Kidney glomerular epithelial cell (primary cell): ENCODE results near the gene RUFY4.

ENCODE experiments used
- DNase-seq: peaks from one replicate; lab custom pipeline; 2025; lab: John Stamatoyannopoulos, UW

Gene RUFY4

DNA sequence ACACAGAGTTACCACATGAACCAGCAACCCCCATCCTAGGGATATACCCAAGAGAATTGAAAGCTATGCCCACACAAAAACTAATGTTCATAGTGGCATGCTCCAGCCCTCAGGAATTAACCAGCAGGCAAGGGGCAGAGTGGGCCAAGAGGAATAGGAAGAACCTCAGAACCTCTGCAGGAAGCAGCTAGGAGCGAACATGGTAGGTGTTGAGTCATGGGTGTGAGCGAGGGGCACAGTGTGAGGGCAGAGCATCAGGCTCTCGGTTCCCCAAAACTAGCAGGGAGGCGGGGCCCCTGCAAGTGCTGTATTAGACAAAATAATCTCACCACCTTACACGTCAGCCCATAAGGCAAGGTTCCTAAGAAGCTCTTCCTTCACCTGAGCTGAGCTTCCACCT, 5.6 kb upstream of the RUFY4 start:
- no peak for DNase-seq

DNA sequence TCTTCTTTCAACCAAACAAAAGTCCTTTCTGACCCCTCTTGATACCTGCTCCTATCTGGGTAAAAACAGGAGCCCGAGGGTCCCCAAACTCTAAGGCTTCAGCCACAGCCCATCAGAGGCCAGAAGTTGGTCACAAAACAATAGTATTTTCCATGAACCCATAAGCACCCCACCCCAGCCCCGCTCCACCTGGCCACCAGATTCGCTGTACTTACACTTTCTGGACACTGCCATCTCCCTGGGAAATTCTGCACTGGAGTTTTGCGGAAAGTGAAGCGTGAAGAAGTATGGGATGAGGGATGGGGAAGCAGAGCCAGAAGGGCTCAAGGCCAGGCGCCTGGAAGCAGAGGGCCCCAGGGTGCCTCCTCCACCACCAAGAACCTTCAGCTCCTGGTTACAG, 5.2 kb upstream of the RUFY4 start:
- no peak for DNase-seq

DNA sequence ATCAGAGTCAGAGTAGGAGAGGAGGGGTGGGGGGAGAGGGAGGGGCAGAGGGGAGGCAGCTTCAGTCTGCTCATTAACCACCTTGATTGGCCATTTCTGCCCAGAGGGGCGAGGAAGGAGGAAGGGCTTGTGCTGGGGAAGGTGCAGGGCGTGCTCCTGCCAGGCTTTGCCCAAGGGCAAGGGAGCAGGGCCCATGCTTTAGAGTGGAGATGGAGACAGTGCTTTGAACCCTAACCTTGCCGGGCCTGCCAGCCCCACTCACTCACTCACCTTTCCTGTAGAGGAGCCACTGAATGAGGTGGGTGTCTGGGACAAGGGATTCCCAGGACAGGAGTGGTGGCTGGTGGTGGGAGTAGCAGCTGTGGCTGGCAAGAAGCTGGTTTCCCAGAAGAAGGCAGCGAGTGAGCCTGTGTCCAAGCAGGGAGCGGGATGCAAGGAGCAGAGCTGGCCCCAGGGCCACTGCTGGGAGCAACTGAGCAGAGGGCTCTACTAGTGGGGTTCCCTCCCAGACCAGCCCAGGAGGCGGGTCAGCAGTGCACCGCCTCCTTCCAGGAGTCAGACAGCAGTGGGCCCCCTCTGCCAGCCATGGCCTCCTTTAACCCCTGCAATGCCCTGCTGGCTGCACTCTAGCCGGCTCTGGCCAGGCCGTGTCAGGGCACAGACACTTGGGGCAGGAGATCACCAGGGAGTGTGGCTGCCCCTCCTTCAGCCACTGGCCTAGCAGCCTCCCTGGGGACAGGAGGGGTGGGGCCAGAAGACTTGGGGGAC, 3.6 kb upstream of the RUFY4 start:
- DNase-seq: no peak

DNA sequence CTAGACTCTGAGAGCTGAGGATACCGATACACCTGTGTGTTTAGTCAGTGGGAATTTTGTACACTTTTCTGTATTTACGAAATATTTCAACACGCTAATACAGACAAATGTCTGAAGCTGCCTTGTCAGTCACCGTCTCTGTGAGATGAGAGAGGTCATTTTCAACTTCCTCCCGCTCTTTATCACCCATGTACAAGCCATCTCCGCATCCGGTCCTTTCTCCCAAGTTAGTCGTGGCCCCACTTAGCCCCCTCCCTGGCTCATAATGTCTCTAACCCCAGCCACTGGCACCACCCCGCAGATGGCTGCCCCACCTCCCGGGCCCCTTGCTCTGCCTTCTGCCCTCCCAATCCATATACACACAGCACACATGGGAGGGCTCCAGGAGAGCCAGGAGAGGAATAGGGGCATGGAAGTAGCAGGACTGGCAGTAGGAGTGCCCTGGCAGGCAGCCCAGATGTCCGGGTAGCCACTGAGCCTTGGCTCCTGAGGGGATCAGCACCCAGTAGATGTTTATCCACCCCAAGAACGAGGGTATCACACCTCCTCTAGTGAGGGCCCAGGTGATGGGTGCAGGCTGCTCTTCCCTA, 2.0 kb upstream of the RUFY4 start:
- DNase-seq: no peak

DNA sequence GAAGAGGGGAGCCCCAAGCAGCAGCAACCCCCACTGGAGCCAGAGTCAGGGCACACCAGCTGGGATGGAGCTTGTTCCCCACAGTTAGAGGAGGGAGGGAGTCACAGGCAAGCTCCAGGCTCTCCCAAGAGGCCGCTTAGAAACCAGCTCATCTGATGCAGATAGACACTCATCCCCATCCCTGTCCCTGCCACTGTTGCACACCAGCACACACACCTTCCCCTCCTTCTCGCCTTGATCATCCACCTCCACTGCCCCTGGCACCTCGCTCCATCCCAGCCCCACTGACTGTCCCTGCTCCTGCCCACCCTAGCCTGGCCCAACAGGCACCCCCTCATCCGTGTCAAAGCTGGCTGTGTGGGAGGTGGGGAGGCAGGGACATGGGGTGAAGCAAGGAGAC, 1.5 kb upstream of the RUFY4 start:
- no peak for DNase-seq

DNA sequence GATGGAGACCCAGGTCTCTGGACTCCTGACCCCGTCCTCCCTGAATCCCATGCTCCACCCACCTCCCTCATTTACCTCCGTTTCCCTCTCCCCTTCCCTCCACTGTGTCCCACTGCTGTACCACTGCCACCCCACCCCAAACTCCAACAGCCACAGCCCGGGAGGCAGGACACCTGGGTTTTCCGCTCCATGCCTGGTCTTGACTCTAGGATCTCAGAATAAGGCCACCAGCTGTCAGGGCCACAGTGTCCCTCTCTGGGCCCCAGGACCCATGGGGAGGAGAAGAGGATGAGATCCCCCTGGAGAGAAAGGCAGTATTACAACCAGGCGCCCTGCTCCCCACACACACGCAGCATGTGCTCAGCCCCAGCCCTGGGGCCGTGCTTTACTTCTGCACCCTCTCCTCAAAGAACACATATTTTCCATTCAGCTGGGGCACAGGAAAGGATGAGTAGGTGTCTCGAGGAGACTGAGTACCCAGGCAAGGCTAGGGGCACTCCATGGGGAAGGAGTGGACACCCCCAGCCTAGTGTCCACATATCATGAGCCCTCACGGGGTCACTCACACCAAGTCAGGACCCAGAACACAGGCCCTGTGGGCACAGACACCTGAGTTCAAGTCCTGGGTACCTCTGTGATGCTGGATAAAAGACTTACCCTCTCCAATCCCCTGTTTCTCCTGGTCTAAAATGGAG, 700 bp downstream of the RUFY4 start:
- no peak for DNase-seq

DNA sequence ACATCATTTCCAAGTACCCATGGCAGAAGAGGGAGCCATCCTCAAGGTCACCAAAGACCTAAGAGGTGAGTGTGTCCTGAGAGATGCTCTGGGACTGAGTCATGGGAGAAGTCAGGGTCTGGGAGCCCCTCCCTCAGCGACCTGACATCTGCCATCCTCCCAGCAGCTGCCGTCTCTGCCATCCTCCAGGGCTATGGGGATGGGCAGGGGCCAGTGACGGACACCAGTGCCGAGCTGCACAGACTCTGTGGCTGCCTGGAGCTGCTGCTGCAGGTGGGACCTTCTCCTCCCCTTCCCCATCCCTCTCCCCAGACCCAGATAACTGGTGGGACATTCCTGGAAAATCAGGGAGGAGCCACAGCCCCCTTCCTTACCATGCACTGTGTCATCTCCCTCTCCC, 1.5 kb downstream of the RUFY4 start:
- DNase-seq: no peak

DNA sequence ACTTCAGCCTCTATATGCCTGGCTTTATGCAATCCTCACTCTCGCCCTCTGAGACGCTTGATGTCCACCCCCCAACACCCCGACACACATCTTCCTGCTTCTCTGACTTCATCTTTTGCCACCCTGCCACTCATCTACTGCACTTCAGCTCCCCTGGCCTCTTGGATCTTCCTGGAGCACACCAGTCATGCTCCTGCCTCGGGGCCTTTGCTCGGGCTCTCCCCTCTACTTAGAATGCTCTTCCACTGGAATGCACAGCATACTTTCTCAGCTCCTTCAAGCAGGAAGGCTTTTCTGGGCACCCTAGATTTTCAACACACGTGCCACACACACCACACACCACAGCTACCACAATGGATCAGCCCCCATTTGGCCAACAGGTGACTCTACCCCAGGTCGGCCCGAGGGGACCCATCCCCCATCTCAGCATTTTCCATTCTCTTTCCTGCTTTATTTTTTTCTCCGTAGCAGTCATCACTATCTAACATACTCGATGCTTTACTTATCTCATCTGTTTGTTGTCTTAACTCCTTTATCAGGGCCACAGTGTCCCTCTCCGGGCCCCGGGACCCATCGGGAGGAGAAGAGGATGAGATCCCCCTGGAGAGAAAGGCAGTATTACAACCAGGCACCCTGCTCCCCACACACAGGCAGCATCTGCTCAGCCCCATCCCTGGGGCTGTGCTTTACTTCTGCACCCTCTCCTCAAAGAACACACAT, 2.3 kb downstream of the RUFY4 start:
- no peak for DNase-seq

DNA sequence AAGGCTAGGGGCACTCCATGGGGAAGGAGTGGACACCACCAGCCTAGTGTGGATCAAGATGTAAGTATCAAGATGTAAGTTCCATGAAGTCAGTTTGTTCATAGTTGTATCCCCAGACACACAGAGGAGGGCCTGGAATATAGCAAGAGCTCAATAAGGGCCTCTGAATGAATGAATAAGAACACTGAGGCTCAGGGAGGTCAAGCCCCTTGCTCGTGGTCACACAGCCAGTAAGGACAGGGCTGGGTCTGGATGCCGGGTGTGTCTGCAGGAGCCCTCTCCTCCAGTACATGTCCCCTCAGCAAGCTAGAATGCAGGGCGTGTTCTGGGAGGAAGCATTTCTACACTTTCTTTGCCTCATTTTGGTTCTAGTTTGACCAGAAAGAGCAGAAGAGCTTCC, 2.9 kb downstream of the RUFY4 start:
- DNase-seq: no peak

DNA sequence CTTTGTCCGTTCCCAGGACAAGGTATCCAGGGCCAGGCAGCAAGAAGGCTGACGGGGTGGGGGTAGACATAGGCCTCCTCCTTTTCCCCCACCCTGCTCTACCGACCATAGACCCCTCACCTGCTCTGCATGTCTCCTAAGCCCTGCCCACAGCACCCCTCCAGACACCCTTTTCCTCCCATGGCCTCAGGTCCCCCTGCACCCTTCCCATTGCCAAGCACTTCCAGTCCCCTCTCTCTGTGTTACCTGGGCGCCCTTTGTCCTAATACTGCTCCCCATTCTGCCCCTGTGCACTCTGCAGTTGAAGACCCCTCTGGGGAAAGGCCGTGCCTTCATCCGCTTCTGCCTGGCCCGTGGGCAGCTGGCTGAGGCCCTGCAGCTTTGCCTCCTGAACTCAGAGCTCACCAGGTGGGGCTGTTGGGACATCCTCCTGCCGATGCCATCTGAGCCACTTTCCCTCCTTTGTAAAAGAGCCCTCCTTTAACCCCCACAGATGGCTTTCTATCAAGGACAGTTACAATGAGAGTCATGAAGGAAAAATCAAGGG, 3.5 kb downstream of the RUFY4 start:
- DNase-seq: no peak

DNA sequence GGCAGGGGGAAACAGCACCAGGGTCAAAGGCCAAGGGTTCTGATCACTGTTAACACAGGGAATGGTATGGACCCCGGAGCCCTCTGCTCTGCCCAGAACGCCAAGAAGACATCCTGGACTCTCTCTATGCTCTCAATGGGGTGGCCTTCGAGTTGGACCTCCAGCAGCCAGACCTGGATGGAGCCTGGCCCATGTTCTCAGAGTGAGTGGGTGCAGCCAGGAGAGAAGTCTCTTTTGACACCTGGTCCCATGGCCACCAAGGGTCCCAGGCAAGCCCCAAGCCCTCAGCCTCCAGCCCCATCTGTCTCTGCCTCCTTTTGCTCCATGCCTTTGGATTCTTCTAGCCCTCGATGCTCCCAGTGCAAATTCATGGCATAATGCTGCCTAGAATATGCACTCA, 4.1 kb downstream of the RUFY4 start:
- no peak for DNase-seq

DNA sequence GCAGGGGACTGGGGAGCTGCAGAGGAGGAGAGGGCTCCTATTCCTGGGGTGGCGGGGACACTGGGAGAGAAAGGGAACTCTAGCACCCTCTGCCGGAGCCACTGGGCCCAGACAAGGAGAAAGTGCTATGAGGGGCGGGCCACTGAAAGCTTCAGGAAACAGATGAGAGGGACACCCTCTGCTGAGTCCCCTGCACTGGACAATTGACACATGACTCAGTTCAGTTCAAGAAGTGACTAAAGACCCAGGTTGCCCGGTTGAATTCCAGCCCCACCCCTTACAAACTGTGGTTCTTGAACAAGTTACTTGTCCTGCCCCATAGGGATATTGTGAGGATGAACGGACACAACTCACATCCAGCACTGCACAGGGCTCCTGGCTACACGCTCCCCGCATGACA, 5.0 kb downstream of the RUFY4 start:
- DNase-seq: no peak

DNA sequence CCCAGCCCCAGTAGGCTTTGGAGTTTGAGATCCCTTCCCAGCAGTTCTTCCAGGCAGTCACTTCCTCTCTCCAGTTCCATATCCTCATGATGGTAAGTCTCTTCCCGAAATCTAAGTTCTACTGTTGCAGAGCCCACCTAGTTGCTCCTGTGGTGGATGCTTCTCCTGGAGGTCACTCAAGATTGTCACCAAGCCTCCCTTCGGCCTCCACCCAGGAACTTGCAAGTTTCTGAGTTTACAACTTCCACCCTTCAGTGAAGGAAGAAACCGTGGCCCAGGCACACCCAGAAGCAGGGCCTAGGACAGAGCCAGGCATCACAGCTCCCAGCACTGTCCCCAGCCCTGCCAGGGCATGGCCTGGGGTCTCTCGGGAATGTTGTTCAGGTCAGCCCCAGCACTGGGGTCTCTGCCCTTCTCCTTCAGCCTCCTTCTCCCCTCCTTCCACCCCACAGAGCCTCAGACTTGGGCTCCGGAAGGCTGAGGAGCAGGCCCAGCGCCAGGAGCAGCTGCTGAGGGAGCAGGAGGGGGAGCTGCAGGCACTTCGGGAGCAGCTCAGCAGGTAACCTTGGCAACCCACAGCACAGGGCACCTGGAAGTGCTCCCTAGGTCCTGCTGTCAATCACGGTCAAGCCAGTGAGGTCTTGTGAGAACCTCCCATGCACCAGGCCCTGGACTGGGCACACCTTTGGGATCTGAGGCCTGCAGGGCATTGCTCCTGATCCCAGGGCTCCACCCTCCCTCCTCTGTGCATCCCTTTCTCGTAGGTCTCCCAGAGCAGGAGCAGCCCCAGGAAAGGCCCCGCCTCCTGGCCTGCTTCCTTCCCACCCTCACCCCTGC, 7.1 kb downstream of the RUFY4 start:
- DNase-seq: no peak

DNA sequence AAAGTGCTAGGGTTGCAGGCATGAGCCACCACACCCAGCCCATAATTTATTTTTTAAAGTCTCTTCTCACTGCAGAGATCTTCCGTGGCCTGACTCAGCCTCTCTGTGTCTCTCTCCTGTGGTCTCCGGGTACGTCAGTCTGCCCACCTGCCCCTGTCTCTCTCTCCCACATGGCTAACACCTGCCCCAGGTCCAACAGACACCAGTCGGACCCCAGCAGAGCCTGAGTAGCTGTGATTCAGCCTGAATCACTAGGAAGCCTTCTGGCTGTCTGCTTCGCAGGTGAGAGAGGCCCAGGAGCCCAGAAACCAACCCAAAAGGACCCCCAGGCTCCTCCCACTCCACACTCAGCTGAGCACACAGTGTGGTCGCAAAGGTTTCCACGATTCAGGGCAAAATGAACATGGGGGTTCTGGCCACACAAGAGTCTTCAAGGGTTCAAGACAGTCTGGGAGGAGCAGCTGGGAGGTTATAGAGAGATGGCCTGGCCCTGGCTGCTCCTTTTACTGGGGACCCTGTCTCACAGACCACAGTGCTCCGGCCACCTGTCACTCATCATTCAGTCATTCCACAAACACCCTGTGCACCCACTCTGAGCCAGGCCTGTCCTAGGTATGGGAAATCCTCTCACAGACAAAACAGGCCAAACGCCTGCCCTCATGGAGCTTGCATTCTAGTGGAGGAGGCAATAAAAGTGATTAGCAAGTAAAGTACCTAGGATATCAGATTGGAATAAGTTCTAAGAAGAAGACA, 8.6 kb downstream of the RUFY4 start:
- no peak for DNase-seq

DNA sequence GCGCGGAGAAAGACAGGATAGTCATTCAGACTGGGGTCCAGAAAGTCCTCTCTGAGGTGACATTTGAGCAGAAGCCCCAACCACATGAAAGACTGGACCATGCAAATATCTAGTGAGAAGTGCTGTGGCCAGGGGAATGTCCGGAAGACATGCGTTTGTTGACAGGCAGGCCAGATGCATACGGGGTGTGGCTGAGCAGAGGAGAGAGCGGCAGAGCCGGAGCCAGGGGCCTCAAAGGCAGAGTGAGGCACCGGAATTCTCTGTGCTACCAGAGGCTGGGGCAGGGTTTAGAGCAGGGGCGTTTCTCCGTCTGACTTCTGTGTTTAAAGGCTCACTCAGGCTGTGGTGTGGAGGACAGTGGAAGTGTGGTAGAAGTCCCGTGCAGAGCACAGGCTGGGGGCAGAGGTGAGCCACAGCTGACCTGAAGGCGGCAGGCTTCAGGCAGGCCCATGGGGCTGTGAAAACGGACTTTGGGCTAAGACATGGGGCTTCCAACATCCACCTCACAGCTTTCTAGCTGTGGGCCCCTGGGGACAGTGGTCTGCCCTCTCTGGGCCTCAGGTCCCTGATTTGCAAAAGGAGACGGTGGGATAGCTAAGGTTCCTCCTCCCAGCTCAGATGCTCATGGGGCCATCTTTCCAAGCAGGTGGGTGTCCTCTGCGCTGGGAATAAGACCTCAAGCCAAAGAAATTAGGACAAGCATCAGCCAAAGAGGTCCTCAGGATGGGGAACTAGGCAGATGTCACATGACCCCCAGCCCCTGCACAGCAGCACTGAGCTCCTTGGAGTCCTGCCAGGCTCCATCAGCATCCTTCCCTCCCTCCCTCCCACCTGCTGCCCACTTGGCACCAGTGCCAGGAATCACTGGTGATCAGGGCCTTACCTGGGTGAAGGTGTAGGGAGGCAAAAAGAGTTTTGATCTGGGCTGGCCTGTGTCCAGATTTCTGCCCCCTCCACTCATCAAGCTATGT, 11.2 kb downstream of the RUFY4 start:
- DNase-seq: no peak

DNA sequence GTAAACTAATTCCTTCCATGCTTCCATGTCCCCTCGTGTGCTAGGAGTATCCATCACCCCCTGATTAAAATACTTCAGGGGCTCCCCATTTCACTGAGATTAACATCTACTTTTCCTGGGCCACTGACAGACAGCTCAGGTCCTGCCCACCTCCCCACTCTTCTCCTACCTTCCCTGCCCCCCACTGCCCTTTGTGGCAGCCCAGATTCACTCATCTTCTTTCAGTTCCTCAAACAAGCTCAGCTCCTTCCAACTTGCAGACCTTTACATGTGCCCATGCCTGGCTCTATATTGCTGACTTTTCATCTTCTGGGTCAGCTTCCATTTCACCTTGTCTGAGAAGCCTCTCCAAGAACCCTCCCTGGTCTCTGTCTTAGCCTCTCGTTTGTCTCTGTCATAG, 12.0 kb downstream of the RUFY4 start:
- DNase-seq: no peak

DNA sequence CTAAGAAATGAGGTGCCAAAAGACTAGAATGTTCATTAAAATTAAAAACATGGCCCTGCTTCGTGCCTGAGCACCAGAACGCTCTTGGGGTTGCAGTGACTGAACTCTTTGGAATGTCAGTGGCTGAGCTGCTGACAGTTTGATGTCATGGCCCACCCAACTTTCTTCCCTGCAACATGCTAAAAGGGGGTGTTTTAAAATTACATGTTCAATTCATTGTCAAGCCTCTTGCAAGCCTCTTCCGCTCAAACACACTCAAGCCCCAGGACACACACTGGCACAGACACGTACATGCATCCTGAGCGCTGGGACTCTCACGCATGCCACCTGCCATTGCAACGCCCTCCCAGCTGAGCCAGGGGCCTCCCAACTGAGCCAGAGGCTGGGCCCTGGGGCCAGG, 12.6 kb downstream of the RUFY4 start:
- no peak for DNase-seq

DNA sequence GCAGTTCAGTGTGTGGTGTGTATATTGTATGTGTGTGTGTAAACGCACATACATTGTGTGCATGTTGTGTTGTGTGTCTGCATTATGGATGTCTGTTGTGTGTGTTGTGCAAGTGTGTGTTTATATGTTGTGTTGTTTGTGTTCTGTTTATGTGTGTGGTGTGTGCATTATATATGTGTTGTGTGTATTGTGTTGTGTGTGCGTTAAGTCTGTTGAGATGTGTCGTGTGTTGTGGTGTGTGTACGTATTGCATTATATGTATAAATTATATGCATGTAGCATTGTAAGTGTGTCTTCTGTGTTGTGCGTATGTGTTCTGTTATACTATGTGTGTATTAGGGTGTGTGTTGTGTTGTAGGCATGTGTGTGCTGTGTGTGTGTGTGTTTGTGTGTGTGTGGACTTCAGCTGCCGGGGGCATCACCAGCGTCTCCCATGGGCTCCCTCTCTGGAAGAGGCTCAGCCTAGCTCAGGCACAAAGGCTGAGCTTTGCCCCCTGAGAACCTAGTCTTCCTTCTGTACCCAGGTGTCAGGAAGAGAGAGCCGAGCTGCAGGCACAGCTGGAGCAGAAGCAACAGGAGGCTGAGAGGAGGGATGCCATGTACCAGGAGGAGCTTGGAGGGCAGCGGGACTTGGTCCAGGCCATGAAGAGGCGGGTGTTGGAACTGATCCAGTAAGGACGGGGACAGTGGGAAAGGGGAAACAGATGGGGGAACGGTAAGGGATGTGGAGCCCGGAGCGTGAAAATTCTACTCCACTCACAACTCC, 13.7 kb downstream of the RUFY4 start:
- DNase-seq: no peak

DNA sequence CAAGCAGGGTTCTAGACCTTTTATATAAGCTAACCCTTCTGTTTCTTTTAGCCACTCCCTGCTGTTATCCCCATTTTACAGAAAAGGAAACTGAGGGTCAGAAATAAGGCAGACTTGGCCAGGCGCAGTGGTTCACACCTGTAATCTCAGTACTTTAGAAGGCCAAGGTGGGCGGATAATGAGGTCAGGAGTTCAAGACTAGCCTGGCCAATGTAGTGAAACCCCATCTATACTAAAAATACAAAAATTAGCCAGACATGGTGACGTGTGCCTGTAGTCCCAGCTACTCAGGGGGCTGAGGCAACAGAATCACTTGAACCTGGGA, 14.3 kb downstream of the RUFY4 start:
- no peak for DNase-seq
